Mesendoderm (in vitro differentiated cells): ENCODE measurements around the gene BRDT.

Source experiments
- DNase-seq: peaks from one replicate; pipeline ENCODE4 v3.0.0; 2013
- H2AK5ac ChIP-seq: 2 replicates; pipeline ENCODE4 v1.6.1; 2013; ENCODE audit warnings: low read length, inconsistent platforms
- H2BK120ac ChIP-seq: 2 replicates; pipeline ENCODE4 v1.6.1; 2013; ENCODE audit warnings: low read depth, mild to moderate bottlenecking, low read length, moderate library complexity, mixed read lengths
- H2BK15ac ChIP-seq: replicated peaks from 2 replicates; pipeline ENCODE4 v1.6.1; 2013; ENCODE audit warnings: low read depth, mild to moderate bottlenecking, moderate library complexity
- H2BK5ac ChIP-seq: 2 replicates; pipeline ENCODE4 v1.6.1; 2013; ENCODE audit warnings: low read length, inconsistent platforms
- H3K18ac ChIP-seq: 2 replicates; pipeline ENCODE4 v1.6.1; 2013; ENCODE audit warnings: mild to moderate bottlenecking, low read length, mixed read lengths
- H3K23ac ChIP-seq: one replicate; pipeline ENCODE4 v1.6.1; 2013; ENCODE audit warnings: low read length
- H3K27ac ChIP-seq: 2 replicates; pipeline ENCODE4 v1.5.1; 2013; ENCODE audit warnings: low read depth, mild to moderate bottlenecking, inconsistent platforms, low read length, moderate library complexity
- H3K27me3 ChIP-seq: 2 replicates; pipeline ENCODE4 v1.6.1; 2013; ENCODE audit warnings: low read length, control low read depth, mild to moderate bottlenecking, inconsistent platforms; ENCODE audit not compliant: insufficient read depth, poor library complexity
- H3K36me3 ChIP-seq: 2 replicates; pipeline ENCODE4 v1.6.1; 2013; ENCODE audit warnings: low read length, inconsistent platforms; ENCODE audit not compliant: control insufficient read depth, insufficient read depth
- H3K4ac ChIP-seq: one replicate; pipeline ENCODE4 v1.6.1; 2013; ENCODE audit warnings: low read depth, mild to moderate bottlenecking, low read length, moderate library complexity
- H3K4me1 ChIP-seq: 2 replicates; pipeline ENCODE4 v1.6.1; 2013; ENCODE audit warnings: low read depth, low read length, inconsistent platforms; ENCODE audit not compliant: control insufficient read depth
- H3K4me2 ChIP-seq: 2 replicates; pipeline ENCODE4 v1.6.1; 2013; ENCODE audit warnings: low read length
- H3K4me3 ChIP-seq: 2 replicates; pipeline ENCODE4 v1.5.1; 2013; ENCODE audit warnings: mild to moderate bottlenecking, low read length
- H3K56ac ChIP-seq: one replicate; pipeline ENCODE4 v1.6.1; 2013; ENCODE audit warnings: low read length
- H3K79me1 ChIP-seq: 2 replicates; pipeline ENCODE4 v1.6.1; 2013; ENCODE audit warnings: low read length, inconsistent platforms
- H3K79me2 ChIP-seq: 2 replicates; pipeline ENCODE4 v1.6.1; 2013; ENCODE audit warnings: mild to moderate bottlenecking, low read length; ENCODE audit not compliant: control insufficient read depth, insufficient read depth
- H3K9ac ChIP-seq: 2 replicates; pipeline ENCODE4 v1.6.1; 2013; ENCODE audit warnings: low read length, inconsistent platforms
- H4K5ac ChIP-seq: one replicate; pipeline ENCODE4 v1.6.1; 2013; ENCODE audit warnings: low read length
- H4K8ac ChIP-seq: one replicate; pipeline ENCODE4 v1.6.1; 2013; ENCODE audit warnings: low read depth, mild to moderate bottlenecking, control low read depth, low read length, moderate library complexity
- WGBS: extraction: QIAGEN DNeasy Blood & Tissue Kit; methylation state at CpG from one replicate; pipeline ENCODE4 v1.1.7; 2013; ENCODE audit warnings: low lambda C conversion rate, missing lambda C conversion rate; ENCODE audit not compliant: insufficient coverage; ENCODE audit errors: extremely low coverage; 5-methylcytosine and 5-hydroxymethylcytosine counted together

The BRDT gene

GRCh38 chr1:91952187-91952586 is 3.0 kb downstream of the BRDT start:
- no peaks in the 10 kb centered on the region for H3K27me3 ChIP-seq
- no peak overlapping the region for H3K18ac ChIP-seq
- no peak overlapping the region for H4K5ac ChIP-seq
- H3K4me1 ChIP-seq, result peaks cover 5% of the 10 kb centered on the region
- H2AK5ac ChIP-seq, result no peak overlapping the region
- no CpG with 5 or more reads among the region's 2 CpGs for WGBS
- H3K56ac ChIP-seq, result no peak overlapping the region
- no peak overlapping the region for H3K23ac ChIP-seq
- H3K79me2 ChIP-seq, result no peaks in the 10 kb centered on the region
- no peak overlapping the region for H3K4me2 ChIP-seq
- H3K27ac ChIP-seq, result no peak overlapping the region
- H3K4me3 ChIP-seq, result no peak overlapping the region
- no peaks in the 10 kb centered on the region for H3K79me1 ChIP-seq
- no peak overlapping the region for H2BK120ac ChIP-seq
- H3K4ac ChIP-seq, result no peak overlapping the region
- no peak overlapping the region for H2BK15ac ChIP-seq
- no peaks in the 10 kb centered on the region for H3K36me3 ChIP-seq
- no peak overlapping the region for H2BK5ac ChIP-seq
- no peak overlapping the region for H4K8ac ChIP-seq
- no peak for DNase-seq
- no peak overlapping the region for H3K9ac ChIP-seq

- no peak overlapping the region for H3K9ac ChIP-seq
- no peak overlapping the region for H2BK5ac ChIP-seq
- H4K8ac ChIP-seq, result no peak overlapping the region
- H2BK15ac ChIP-seq, result no peak overlapping the region
- no peak overlapping the region for H4K5ac ChIP-seq
- H3K4me2 ChIP-seq, result no peak overlapping the region
- no peaks in the 10 kb centered on the region for H3K36me3 ChIP-seq
- H3K4me1 ChIP-seq, result no peaks in the 10 kb centered on the region
- H3K27ac ChIP-seq, result no peak overlapping the region
- no CpG with 5 or more reads among the region's 5 CpGs for WGBS
- no peak overlapping the region for H3K18ac ChIP-seq
- H3K4me3 ChIP-seq, result no peak overlapping the region
- H3K4ac ChIP-seq, result no peak overlapping the region
- no peak overlapping the region for H2BK120ac ChIP-seq
- no peak overlapping the region for H3K23ac ChIP-seq
- H2AK5ac ChIP-seq, result no peak overlapping the region
- H3K56ac ChIP-seq, result no peak overlapping the region
- H3K27me3 ChIP-seq, result no peaks in the 10 kb centered on the region
- no peak for DNase-seq
- no peaks in the 10 kb centered on the region for H3K79me1 ChIP-seq
- H3K79me2 ChIP-seq, result no peaks in the 10 kb centered on the region
Observed at GRCh38 chr1:91958926-91959325, 9.7 kb downstream of the BRDT start.

GRCh38 chr1:91968334-91968733 is 19.1 kb downstream of the BRDT start:
- no peak overlapping the region for H3K4me2 ChIP-seq
- H3K56ac ChIP-seq, result no peak overlapping the region
- WGBS, result no CpG with 5 or more reads among the region's 2 CpGs
- H2BK5ac ChIP-seq, result no peak overlapping the region
- H3K9ac ChIP-seq, result no peak overlapping the region
- no peak overlapping the region for H3K4ac ChIP-seq
- H3K27ac ChIP-seq, result no peak overlapping the region
- H3K4me1 ChIP-seq, result no peaks in the 10 kb centered on the region
- H4K5ac ChIP-seq, result no peak overlapping the region
- no peak overlapping the region for H3K23ac ChIP-seq
- no peak overlapping the region for H2AK5ac ChIP-seq
- no peaks in the 10 kb centered on the region for H3K36me3 ChIP-seq
- H2BK120ac ChIP-seq, result no peak overlapping the region
- H3K27me3 ChIP-seq, result no peaks in the 10 kb centered on the region
- no peaks in the 10 kb centered on the region for H3K79me2 ChIP-seq
- H3K18ac ChIP-seq, result no peak overlapping the region
- no peaks in the 10 kb centered on the region for H3K79me1 ChIP-seq
- H2BK15ac ChIP-seq, result no peak overlapping the region
- no peak overlapping the region for H3K4me3 ChIP-seq
- H4K8ac ChIP-seq, result no peak overlapping the region
- DNase-seq, result no peak

- Histone ChIP-seq H2BK5ac (no peak overlapping the region), H3K27me3 (no peaks in the 10 kb centered on the region), H3K27ac (no peak overlapping the region), H3K36me3 (no peaks in the 10 kb centered on the region), H3K56ac (no peak overlapping the region), H3K18ac (no peak overlapping the region), H4K5ac (no peak overlapping the region), H4K8ac (no peak overlapping the region), H3K4me1 (no peaks in the 10 kb centered on the region), H3K4me3 (no peak overlapping the region), H3K79me1 (no peaks in the 10 kb centered on the region), H3K4ac (no peak overlapping the region), H2AK5ac (no peak overlapping the region), H3K79me2 (no peaks in the 10 kb centered on the region), H3K23ac (no peak overlapping the region), H3K9ac (no peak overlapping the region), H2BK15ac (no peak overlapping the region), H2BK120ac (no peak overlapping the region), H3K4me2 (no peak overlapping the region)
- no peak for DNase-seq
- no CpG with 5 or more reads among the region's 7 CpGs for WGBS
Observed at GRCh38 chr1:91979383-91979782, 30.2 kb downstream of the BRDT start.

- Histone ChIP-seq H3K27me3 (no peaks in the 10 kb centered on the region), H3K18ac (no peak overlapping the region), H3K27ac (no peak overlapping the region), H2BK5ac (no peak overlapping the region), H3K9ac (no peak overlapping the region), H4K5ac (no peak overlapping the region), H4K8ac (no peak overlapping the region), H3K4ac (no peak overlapping the region), H2AK5ac (no peak overlapping the region), H3K36me3 (no peaks in the 10 kb centered on the region), H2BK120ac (no peak overlapping the region), H2BK15ac (no peak overlapping the region), H3K79me2 (no peaks in the 10 kb centered on the region), H3K79me1 (no peaks in the 10 kb centered on the region), H3K23ac (no peak overlapping the region), H3K4me2 (no peak overlapping the region), H3K4me1 (no peaks in the 10 kb centered on the region), H3K56ac (no peak overlapping the region), H3K4me3 (no peak overlapping the region)
- DNase-seq, result no peak
- no CpG with 5 or more reads among the region's 3 CpGs for WGBS
Observed at GRCh38 chr1:91980663-91981062, 31.5 kb downstream of the BRDT start.

GRCh38 chr1:91981996-91982609 is 32.9 kb downstream of the BRDT start:
- H2BK120ac ChIP-seq, result no peak overlapping the region
- H3K27ac ChIP-seq, result no peak overlapping the region
- H2BK5ac ChIP-seq, result no peak overlapping the region
- H3K79me1 ChIP-seq, result no peaks in the 10 kb centered on the region
- H4K8ac ChIP-seq, result no peak overlapping the region
- H2AK5ac ChIP-seq, result no peak overlapping the region
- no CpG with 5 or more reads among the region's 1 CpG for WGBS
- H3K4ac ChIP-seq, result no peak overlapping the region
- H3K56ac ChIP-seq, result no peak overlapping the region
- H3K4me3 ChIP-seq, result no peak overlapping the region
- H2BK15ac ChIP-seq, result no peak overlapping the region
- H3K23ac ChIP-seq, result no peak overlapping the region
- H4K5ac ChIP-seq, result no peak overlapping the region
- no peak overlapping the region for H3K9ac ChIP-seq
- no peaks in the 10 kb centered on the region for H3K27me3 ChIP-seq
- H3K36me3 ChIP-seq, result no peaks in the 10 kb centered on the region
- no peak overlapping the region for H3K18ac ChIP-seq
- DNase-seq, result no peak
- no peaks in the 10 kb centered on the region for H3K79me2 ChIP-seq
- no peak overlapping the region for H3K4me2 ChIP-seq
- H3K4me1 ChIP-seq, result no peaks in the 10 kb centered on the region
